Panc1 (cell line): Measurements from ENCODE around the gene ECHDC3.

Experiments
- SIN3A ChIP-seq: IDR thresholded peaks from 2 replicates; pipeline ENCODE4 v1.6.1; 2012; ENCODE audit warnings: low read depth, mild to moderate bottlenecking, low read length, moderate library complexity, borderline replicate concordance; ENCODE audit not compliant: insufficient read depth
- TF ChIP-seq, protein P1 (sequence below): fragments of 450-650 bp; IDR thresholded peaks from 2 replicates; pipeline ENCODE4 v1.5.1; 2017; ENCODE audit warnings: mild to moderate bottlenecking
- TF ChIP-seq, protein P2 (sequence below), 2 experiments: IDR thresholded peaks; 2 replicates each; pipeline ENCODE4 v1.6.1; 2011 to 2012; ENCODE audit warnings: low read depth in 2 of 2, control low read depth in 1 of 2, low read length in 1 of 2, mild to moderate bottlenecking in 1 of 2, moderate library complexity in 1 of 2; ENCODE audit not compliant: insufficient read depth in 1 of 2

DNA sequence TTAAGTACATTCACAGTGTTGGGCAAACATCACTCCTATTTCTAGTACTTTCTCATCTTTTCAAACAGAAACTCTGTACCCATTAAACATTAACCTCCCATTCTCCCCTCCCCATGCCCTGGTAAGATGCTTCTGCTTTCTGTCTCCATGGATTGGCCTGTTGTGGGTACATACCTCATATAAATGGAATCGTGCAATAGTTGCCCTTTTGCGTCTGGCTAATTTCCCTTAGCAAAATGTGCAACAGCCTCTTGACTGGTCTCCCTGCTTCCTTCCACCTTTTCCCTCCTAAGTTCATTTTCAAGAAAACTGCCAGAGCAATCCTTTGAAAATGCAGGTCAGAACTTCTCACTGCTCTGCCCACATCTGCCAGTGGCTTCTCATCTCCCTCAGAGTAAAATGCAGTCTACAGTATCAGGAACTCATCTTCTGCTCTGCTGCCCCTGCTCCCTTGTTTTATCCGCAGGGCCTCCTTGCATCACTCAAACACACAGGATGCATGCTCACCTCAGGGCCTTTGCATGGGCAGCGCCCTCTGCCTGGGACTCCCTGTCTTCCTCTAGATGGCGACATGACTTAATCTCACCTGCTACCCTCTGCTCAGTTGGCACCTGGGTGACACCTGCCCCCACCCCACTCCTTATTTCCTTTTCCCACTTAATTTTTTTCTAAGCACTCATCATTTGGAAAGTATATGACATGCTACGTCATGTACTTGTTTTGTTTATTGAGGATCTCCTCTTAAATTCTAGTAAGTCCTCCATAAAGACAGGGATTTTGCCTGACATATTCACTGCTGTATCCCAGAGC lies 44.3 kb upstream of the ECHDC3 start:
- TF ChIP-seq, protein P1, sequence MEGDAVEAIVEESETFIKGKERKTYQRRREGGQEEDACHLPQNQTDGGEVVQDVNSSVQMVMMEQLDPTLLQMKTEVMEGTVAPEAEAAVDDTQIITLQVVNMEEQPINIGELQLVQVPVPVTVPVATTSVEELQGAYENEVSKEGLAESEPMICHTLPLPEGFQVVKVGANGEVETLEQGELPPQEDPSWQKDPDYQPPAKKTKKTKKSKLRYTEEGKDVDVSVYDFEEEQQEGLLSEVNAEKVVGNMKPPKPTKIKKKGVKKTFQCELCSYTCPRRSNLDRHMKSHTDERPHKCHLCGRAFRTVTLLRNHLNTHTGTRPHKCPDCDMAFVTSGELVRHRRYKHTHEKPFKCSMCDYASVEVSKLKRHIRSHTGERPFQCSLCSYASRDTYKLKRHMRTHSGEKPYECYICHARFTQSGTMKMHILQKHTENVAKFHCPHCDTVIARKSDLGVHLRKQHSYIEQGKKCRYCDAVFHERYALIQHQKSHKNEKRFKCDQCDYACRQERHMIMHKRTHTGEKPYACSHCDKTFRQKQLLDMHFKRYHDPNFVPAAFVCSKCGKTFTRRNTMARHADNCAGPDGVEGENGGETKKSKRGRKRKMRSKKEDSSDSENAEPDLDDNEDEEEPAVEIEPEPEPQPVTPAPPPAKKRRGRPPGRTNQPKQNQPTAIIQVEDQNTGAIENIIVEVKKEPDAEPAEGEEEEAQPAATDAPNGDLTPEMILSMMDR: peak; percentile 19; the same call in 1 of the 2 replicates
- TF ChIP-seq SIN3A: no peak
- TF ChIP-seq, protein P2, sequence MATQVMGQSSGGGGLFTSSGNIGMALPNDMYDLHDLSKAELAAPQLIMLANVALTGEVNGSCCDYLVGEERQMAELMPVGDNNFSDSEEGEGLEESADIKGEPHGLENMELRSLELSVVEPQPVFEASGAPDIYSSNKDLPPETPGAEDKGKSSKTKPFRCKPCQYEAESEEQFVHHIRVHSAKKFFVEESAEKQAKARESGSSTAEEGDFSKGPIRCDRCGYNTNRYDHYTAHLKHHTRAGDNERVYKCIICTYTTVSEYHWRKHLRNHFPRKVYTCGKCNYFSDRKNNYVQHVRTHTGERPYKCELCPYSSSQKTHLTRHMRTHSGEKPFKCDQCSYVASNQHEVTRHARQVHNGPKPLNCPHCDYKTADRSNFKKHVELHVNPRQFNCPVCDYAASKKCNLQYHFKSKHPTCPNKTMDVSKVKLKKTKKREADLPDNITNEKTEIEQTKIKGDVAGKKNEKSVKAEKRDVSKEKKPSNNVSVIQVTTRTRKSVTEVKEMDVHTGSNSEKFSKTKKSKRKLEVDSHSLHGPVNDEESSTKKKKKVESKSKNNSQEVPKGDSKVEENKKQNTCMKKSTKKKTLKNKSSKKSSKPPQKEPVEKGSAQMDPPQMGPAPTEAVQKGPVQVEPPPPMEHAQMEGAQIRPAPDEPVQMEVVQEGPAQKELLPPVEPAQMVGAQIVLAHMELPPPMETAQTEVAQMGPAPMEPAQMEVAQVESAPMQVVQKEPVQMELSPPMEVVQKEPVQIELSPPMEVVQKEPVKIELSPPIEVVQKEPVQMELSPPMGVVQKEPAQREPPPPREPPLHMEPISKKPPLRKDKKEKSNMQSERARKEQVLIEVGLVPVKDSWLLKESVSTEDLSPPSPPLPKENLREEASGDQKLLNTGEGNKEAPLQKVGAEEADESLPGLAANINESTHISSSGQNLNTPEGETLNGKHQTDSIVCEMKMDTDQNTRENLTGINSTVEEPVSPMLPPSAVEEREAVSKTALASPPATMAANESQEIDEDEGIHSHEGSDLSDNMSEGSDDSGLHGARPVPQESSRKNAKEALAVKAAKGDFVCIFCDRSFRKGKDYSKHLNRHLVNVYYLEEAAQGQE (IDR thresholded peaks at IDR 0.05; ENCODE audit: insufficient read depth in 1 of 2, low read depth in 2 of 2, low read length in 1 of 2): no peak
